H1 (cell line): Measurements from ENCODE around the gene OR1J4. TPM values are rescaled to one million over a fixed set of nuclear protein-coding genes. Genes with fewer than 3 reads are reported as not detected.

Experiments
- BACH1 ChIP-seq: IDR thresholded peaks from 2 replicates; pipeline ENCODE4 v1.6.1; 2012; ENCODE audit warnings: low read length, improper control_type of control experiment
- CREB1 ChIP-seq: IDR thresholded peaks from 2 replicates; pipeline ENCODE4 v1.6.1; 2012; ENCODE audit warnings: inconsistent platforms
- EP300 ChIP-seq, 2 experiments: IDR thresholded peaks; 1 replicate in 1 of 2; 2 replicates in 1 of 2; pipeline ENCODE4 v1.6.1; 2011 to 2012; ENCODE audit warnings: low read depth in 2 of 2, low read length in 2 of 2, mild to moderate bottlenecking in 2 of 2, borderline replicate concordance in 1 of 2, inconsistent platforms in 1 of 2, moderate library complexity in 1 of 2
- KDM1A ChIP-seq: fragments of 200-600, 300-600 bp; sonication (generic); IDR thresholded peaks from 2 replicates; pipeline ENCODE4 v1.7.1; 2016; ENCODE audit warnings: mild to moderate bottlenecking, low read length, borderline replicate concordance
- polyA plus RNA-seq, 7 experiments: library from polyadenylated mRNA; depleted of rRNA in 3 of 7; stranded (reverse) in 5 of 7; unstranded in 2 of 7; fragments of >200 nt in 5 of 7; fragments of 200-250 nt in 2 of 7; gene quantifications; 1 replicate in 5 of 7; 2 replicates in 1 of 7; 4 replicates in 1 of 7; pipeline versions ENCODE4 v1.2.1 to v1.2.3, GENCODE V29; 2011 to 2013; ENCODE audit warnings: missing spikeins in 2 of 7, mixed read lengths in 2 of 7
- total RNA-seq: library from RNA; stranded (reverse); fragmentation: NEBNext Ultra II Directional; extraction: Animal tissue kit (Norgen Biotek cat#: 25700); gene quantifications from 2 replicates; pipeline ENCODE4 v1.2.1, GENCODE V29; 2021
- TF ChIP-seq, protein P1 (sequence below): fragments of 300-600 bp; sonication (generic); IDR thresholded peaks from 2 replicates; pipeline ENCODE4 v1.7.1; 2012; ENCODE audit warnings: low read length, moderate library complexity, mild to moderate bottlenecking, inconsistent platforms; ENCODE audit not compliant: insufficient replicate concordance

The OR1J4 gene
- total and polyA plus RNA-seq, 2 of the 8 experiments (the other 6 are each of a cell fraction or from before 2014, with no cell fraction given) = not detected

DNA sequence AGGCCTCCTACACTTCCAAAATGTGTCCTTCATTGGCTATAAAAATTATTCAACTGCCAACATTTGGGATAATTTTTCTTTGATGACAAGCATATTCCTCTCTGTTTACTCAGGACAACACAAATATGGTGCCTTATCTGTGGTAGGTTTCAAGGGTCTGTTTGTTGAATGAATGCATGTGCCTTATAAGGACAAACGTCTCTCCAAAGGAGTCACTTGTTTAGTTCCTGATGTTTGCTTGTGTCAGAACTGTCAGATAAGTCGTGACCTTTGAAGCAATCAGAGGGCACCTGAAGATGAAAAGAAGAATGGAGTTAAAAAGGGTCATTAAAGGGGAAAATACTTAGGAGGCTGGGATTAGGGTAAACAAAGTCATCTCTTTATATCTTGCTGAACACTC lies 12.0 kb upstream of the OR1J4 start (continued):
- TF ChIP-seq EP300 (IDR thresholded peaks at IDR 0.05; ENCODE audit: borderline replicate concordance in 1 of 2, low read depth in 2 of 2, low read length in 2 of 2) (no peak), BACH1 (no peak), KDM1A (no peak), CREB1 (no peak)
- TF ChIP-seq, protein P1, sequence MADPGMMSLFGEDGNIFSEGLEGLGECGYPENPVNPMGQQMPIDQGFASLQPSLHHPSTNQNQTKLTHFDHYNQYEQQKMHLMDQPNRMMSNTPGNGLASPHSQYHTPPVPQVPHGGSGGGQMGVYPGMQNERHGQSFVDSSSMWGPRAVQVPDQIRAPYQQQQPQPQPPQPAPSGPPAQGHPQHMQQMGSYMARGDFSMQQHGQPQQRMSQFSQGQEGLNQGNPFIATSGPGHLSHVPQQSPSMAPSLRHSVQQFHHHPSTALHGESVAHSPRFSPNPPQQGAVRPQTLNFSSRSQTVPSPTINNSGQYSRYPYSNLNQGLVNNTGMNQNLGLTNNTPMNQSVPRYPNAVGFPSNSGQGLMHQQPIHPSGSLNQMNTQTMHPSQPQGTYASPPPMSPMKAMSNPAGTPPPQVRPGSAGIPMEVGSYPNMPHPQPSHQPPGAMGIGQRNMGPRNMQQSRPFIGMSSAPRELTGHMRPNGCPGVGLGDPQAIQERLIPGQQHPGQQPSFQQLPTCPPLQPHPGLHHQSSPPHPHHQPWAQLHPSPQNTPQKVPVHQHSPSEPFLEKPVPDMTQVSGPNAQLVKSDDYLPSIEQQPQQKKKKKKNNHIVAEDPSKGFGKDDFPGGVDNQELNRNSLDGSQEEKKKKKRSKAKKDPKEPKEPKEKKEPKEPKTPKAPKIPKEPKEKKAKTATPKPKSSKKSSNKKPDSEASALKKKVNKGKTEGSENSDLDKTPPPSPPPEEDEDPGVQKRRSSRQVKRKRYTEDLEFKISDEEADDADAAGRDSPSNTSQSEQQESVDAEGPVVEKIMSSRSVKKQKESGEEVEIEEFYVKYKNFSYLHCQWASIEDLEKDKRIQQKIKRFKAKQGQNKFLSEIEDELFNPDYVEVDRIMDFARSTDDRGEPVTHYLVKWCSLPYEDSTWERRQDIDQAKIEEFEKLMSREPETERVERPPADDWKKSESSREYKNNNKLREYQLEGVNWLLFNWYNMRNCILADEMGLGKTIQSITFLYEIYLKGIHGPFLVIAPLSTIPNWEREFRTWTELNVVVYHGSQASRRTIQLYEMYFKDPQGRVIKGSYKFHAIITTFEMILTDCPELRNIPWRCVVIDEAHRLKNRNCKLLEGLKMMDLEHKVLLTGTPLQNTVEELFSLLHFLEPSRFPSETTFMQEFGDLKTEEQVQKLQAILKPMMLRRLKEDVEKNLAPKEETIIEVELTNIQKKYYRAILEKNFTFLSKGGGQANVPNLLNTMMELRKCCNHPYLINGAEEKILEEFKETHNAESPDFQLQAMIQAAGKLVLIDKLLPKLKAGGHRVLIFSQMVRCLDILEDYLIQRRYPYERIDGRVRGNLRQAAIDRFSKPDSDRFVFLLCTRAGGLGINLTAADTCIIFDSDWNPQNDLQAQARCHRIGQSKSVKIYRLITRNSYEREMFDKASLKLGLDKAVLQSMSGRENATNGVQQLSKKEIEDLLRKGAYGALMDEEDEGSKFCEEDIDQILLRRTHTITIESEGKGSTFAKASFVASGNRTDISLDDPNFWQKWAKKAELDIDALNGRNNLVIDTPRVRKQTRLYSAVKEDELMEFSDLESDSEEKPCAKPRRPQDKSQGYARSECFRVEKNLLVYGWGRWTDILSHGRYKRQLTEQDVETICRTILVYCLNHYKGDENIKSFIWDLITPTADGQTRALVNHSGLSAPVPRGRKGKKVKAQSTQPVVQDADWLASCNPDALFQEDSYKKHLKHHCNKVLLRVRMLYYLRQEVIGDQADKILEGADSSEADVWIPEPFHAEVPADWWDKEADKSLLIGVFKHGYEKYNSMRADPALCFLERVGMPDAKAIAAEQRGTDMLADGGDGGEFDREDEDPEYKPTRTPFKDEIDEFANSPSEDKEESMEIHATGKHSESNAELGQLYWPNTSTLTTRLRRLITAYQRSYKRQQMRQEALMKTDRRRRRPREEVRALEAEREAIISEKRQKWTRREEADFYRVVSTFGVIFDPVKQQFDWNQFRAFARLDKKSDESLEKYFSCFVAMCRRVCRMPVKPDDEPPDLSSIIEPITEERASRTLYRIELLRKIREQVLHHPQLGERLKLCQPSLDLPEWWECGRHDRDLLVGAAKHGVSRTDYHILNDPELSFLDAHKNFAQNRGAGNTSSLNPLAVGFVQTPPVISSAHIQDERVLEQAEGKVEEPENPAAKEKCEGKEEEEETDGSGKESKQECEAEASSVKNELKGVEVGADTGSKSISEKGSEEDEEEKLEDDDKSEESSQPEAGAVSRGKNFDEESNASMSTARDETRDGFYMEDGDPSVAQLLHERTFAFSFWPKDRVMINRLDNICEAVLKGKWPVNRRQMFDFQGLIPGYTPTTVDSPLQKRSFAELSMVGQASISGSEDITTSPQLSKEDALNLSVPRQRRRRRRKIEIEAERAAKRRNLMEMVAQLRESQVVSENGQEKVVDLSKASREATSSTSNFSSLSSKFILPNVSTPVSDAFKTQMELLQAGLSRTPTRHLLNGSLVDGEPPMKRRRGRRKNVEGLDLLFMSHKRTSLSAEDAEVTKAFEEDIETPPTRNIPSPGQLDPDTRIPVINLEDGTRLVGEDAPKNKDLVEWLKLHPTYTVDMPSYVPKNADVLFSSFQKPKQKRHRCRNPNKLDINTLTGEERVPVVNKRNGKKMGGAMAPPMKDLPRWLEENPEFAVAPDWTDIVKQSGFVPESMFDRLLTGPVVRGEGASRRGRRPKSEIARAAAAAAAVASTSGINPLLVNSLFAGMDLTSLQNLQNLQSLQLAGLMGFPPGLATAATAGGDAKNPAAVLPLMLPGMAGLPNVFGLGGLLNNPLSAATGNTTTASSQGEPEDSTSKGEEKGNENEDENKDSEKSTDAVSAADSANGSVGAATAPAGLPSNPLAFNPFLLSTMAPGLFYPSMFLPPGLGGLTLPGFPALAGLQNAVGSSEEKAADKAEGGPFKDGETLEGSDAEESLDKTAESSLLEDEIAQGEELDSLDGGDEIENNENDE = no peak
- TF ChIP-seq, all 59 proteins: peak for 0
